Psoas muscle (tissue), 8 donors: Measurements from ENCODE around the gene WNT7A. TPM values are rescaled to one million over a fixed set of nuclear protein-coding genes. Genes with fewer than 3 reads are reported as not detected.

Source experiments
- ATAC-seq, 4 donors: fragments of 200-7000 bp; cut with Tn5 transposase; one replicate each; pipeline ENCODE4 v1.9.1; 2020; ENCODE audit warnings: moderate library complexity in 3 of 4, mild to moderate bottlenecking in 2 of 4
- DNase-seq, 2 donors: peaks; one replicate each; pipeline ENCODE4 v3.0.0-alpha.2; 2020
- H3K27ac ChIP-seq: fragments of 200-600 bp; one replicate; pipeline ENCODE4 v1.8.0; 2022
- H3K27me3 ChIP-seq, 3 donors: fragments of 200-600 bp in 1 of 3; one replicate each; pipeline versions ENCODE4 v1.6.1 to v1.8.0; 2013 to 2022; ENCODE audit warnings: low read length in 2 of 3, mild to moderate bottlenecking in 2 of 3, moderate library complexity in 1 of 3; ENCODE audit not compliant: insufficient read depth in 3 of 3
- H3K36me3 ChIP-seq, 2 donors: fragments of 200-600 bp in 1 of 2; one replicate each; pipeline versions ENCODE4 v1.6.1 to v1.8.0; 2013 to 2022; ENCODE audit warnings: low read depth in 1 of 2, mild to moderate bottlenecking in 1 of 2, moderate library complexity in 1 of 2; ENCODE audit not compliant: insufficient read depth in 1 of 2
- H3K4me1 ChIP-seq: fragments of 200-600 bp; one replicate; pipeline ENCODE4 v1.8.0; 2022
- H3K4me3 ChIP-seq: fragments of 200-600 bp; one replicate; pipeline ENCODE4 v1.8.0; 2022; ENCODE audit warnings: mild to moderate bottlenecking
- H3K9me3 ChIP-seq: fragments of 200-600 bp; one replicate; pipeline ENCODE4 v1.8.0; 2022
- CTCF ChIP-seq: fragments of 200-600 bp; IDR thresholded peaks from one replicate; pipeline ENCODE4 v1.8.0; 2022; ENCODE audit warnings: antibody characterized with exemption
- WGBS, 3 donors: extraction: QIAGEN DNeasy Blood & Tissue Kit; methylation state at CpG; one replicate each; pipeline versions ENCODE4 v1.1.6 to v1.1.7; 2013; 5-methylcytosine and 5-hydroxymethylcytosine counted together
- intact Hi-C, 2 donors: fragments of 100-400 bp; cut with DNase I; formaldehyde crosslinking; loops; one replicate each; pipeline versions ENCODE4 v1.11.0 to v1.14.2; 2022
- polyA plus RNA-seq, 3 donors: library from polyadenylated mRNA; stranded (reverse); fragments of 200-250 nt; gene quantifications; one replicate each; pipeline ENCODE4 v1.2.3, GENCODE V29; 2013
- total RNA-seq, 4 donors: library from RNA; stranded (reverse); fragmentation: NEBNext Ultra II Directional in 2 of 4; extraction: Animal tissue kit (Norgen Biotek cat#: 25700) in 2 of 4; gene quantifications; one replicate each; pipeline versions ENCODE4 v1.2.1 to v1.2.4, GENCODE V29; 2021 to 2023
- donor health status: healthy with polysubstance abuse.
- donor health status: DM: no; HTN: no; CAD: no; lungs with moderate emphysema.
- donor health status: Bipolar disorder and iron deficiency.
- donor health status: healthy.
- donor health status: DM: yes; HTN: yes; CAD: no.
- donor health status: DM: no; HTN: no; CAD: no.
- donor health status: DM: no; HTN: no; CAD: no.
- donor health status: DM: yes; HTN: yes; CAD: no.

WNT7A gene
- total and polyA plus RNA-seq, 7 donors: 0.04 TPM; not detected in 6

GRCh38 chr3:13839253-13839652 is 40.6 kb downstream of the WNT7A start:
- TF ChIP-seq CTCF: no peak
- Histone ChIP-seq H3K9me3 (no peaks in the 10 kb centered on the region), H3K27me3 (peaks cover 0 to 23% (median 0%) of the 10 kb centered on the region in 3 donors), H3K4me1 (no peaks in the 10 kb centered on the region), H3K36me3 (no peaks in the 10 kb centered on the region), H3K27ac (no peak overlapping the region), H3K4me3 (no peak overlapping the region)
- DNase-seq (no peak), ATAC-seq (no peak)
- intact Hi-C loops: no loop called here
- WGBS, 3 donors: 55 to 66% (median 59%) methylated on average over 4 of the region's 4 CpGs

- H3K4me3 ChIP-seq: no peak overlapping the region
- ATAC-seq (no peak), DNase-seq (no peak)
- no peaks in the 10 kb centered on the region for H3K4me1 ChIP-seq
- H3K27me3 ChIP-seq: peaks cover 0 to 26% (median 0%) of the 10 kb centered on the region in 3 donors
- H3K36me3 ChIP-seq: no peaks in the 10 kb centered on the region
- intact Hi-C loops: no loop called here
- 68 to 72% (median 69%) methylated on average over 4 of the region's 4 CpGs for WGBS, 3 donors
- H3K27ac ChIP-seq: no peak overlapping the region
- no peaks in the 10 kb centered on the region for H3K9me3 ChIP-seq
- TF ChIP-seq CTCF: no peak
Measured at GRCh38 chr3:13838421-13838820, 41.5 kb downstream of the WNT7A start.

DNA sequence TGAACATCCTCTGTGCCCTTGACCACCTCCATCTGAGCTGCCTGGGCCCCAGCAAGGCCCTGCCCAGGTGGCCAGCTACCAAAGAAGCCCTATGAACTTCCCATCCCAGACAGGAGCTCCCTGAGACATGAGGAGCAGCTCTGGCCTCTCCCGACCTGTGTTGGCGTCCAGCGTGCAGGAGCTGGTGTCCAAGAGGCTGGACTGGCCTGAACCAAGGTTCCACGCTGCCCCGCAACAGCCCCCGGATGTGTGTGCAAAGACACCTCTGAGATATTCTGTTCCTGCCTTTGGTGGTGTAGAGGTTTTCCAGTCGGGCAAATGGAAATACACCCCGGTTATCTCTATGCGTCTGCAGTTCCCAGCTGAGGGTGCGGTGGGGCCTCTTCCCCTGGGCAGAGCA is 42.1 kb downstream of the WNT7A start:
- intact Hi-C loops: no loop called here
- H3K4me3 ChIP-seq: no peak overlapping the region
- no peaks in the 10 kb centered on the region for H3K4me1 ChIP-seq
- DNase-seq: no peak
- no peaks in the 10 kb centered on the region for H3K9me3 ChIP-seq
- H3K27ac ChIP-seq: no peak overlapping the region
- no peak for ATAC-seq
- no peak for TF ChIP-seq CTCF
- H3K27me3 ChIP-seq: peaks cover 0 to 26% (median 0%) of the 10 kb centered on the region in 3 donors
- H3K36me3 ChIP-seq: no peaks in the 10 kb centered on the region
- WGBS, 3 donors: 82 to 85% (median 82%) methylated on average over 10 of the region's 10 CpGs

GRCh38 chr3:13836658-13837587 is 42.9 kb downstream of the WNT7A start:
- WGBS, 3 donors: 79 to 82% (median 81%) methylated on average over 12 of the region's 12 CpGs
- no peak for TF ChIP-seq CTCF
- intact Hi-C loops: no loop called here

More at GRCh38 chr3:13836658-13837587, 42.9 kb downstream of the WNT7A start:
- no peaks in the 10 kb centered on the region for H3K4me1 ChIP-seq
- ATAC-seq (no peak), DNase-seq (no peak)
- H3K27ac ChIP-seq: no peak overlapping the region
- no peak overlapping the region for H3K4me3 ChIP-seq
- no peaks in the 10 kb centered on the region for H3K36me3 ChIP-seq
- H3K27me3 ChIP-seq: peaks cover 0 to 26% (median 0%) of the 10 kb centered on the region in 3 donors
- no peaks in the 10 kb centered on the region for H3K9me3 ChIP-seq
